GM18907 (cell line): ENCODE measurements around the gene ALPG.

Source experiments
- ATAC-seq: cut with Tn5 transposase; IDR thresholded peaks from one replicate; pipeline ENCODE4 v1.9.1; 2021; ENCODE audit warnings: mild to moderate bottlenecking, moderate library complexity; ENCODE audit not compliant: unreplicated experiment

Gene ALPG

DNA sequence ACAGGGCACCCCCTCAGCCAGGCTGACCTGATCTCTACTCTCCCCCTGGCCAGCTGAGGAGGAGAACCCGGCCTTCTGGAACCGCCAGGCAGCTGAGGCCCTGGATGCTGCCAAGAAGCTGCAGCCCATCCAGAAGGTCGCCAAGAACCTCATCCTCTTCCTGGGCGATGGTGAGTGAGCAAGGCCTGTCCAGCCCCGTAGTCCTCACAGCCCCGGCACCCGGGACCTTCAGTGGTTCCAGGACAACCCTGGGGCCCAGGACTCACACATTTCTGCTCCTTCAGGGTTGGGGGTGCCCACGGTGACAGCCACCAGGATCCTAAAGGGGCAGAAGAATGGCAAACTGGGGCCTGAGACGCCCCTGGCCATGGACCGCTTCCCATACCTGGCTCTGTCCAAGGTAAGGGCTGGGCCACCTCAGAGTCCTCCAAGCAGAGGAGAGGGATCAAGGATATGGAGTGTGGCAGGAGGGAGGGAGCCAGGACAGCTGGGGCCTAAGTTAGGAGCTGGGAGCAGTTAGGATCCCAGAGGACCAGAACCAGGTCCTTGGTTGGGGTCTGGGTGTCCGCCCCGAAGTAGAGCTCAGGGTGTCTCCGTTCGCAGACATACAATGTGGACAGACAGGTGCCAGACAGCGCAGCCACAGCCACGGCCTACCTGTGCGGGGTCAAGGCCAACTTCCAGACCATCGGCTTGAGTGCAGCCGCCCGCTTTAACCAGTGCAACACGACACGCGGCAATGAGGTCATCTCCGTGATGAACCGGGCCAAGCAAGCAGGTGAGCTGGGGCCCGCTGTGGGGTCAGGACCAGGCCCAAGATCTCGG, 49.9 kb downstream of the ALPG start:
- ATAC-seq: no peak

- no peak for ATAC-seq
These were observed 50.7 kb downstream of the ALPG start for GRCh38 chr2:232457121-232458011.

- no peak for ATAC-seq
These were observed 51.5 kb downstream of the ALPG start for GRCh38 chr2:232458051-232458660.

DNA sequence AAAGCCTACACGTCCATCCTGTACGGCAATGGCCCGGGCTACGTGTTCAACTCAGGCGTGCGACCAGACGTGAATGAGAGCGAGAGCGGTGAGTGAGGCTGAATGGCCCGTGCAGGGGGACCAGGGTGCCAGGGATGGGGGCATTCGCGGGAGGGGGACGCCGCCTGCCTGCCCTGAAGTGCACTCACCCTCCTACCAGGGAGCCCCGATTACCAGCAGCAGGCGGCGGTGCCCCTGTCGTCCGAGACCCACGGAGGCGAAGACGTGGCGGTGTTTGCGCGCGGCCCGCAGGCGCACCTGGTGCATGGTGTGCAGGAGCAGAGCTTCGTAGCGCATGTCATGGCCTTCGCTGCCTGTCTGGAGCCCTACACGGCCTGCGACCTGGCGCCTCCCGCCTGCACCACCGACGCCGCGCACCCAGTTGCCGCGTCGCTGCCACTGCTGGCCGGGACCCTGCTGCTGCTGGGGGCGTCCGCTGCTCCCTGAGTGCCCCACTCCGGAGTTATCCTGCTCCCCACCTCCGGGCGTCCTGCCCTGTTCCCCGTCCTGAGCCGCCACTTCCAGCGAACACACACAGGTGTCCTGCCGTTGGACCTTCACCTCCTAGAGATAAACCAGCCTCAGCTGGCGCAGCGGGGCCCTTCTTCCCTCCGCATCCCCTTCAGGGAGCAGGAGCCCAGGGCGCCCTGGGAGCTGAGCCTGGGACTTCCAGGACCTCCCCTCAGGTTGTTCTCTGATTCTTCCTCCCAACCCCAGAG, 52.2 kb downstream of the ALPG start:
- no peak for ATAC-seq

DNA sequence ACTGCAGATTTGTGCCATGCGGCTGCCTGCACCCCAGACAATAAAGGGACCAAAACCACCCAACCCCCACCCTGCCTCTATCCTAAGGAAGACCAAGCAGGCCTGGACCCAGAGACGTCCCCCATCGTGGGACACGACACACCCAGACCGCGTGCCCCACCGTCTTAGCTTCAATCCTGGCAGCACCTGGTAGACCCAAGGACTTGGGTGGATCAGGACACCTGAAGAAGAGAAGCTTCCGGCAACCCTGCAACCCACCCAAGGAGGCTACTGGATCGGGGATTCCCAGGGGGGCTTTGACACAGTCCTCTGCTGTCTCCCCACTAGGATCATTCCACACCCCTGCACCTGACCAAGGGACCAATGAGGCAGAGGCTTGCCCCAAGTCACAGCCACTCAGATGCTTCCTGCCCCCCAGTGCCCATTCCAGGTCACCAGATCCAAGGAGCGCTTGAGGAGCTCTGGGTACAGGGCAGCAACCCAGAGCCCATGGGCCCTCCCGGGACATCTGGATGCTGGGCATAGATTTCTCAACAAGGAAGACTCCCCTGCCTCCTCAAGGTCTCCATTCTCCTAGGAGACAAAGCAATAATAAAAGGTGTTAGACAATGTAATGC, 52.9 kb downstream of the ALPG start:
- no peak for ATAC-seq

- ATAC-seq: no peak
These were observed 53.5 kb downstream of the ALPG start for GRCh38 chr2:232460171-232460570.
